PC-9 (cell line): ENCODE results near the gene PITRM1.

Experiments used
- EZH2 ChIP-seq: fragments of 200-600 bp; sonication (generic); IDR thresholded peaks from 2 replicates; pipeline ENCODE4 v1.8.0; 2017; ENCODE audit warnings: antibody characterized with exemption, low read depth
- TF ChIP-seq, protein P1 (sequence below): fragments of 200-600 bp; sonication (generic); conservative IDR thresholded peaks from 2 replicates; pipeline ENCODE4 v1.6.1; 2017; ENCODE audit warnings: mixed run types, antibody characterized with exemption, mild to moderate bottlenecking, moderate library complexity

DNA sequence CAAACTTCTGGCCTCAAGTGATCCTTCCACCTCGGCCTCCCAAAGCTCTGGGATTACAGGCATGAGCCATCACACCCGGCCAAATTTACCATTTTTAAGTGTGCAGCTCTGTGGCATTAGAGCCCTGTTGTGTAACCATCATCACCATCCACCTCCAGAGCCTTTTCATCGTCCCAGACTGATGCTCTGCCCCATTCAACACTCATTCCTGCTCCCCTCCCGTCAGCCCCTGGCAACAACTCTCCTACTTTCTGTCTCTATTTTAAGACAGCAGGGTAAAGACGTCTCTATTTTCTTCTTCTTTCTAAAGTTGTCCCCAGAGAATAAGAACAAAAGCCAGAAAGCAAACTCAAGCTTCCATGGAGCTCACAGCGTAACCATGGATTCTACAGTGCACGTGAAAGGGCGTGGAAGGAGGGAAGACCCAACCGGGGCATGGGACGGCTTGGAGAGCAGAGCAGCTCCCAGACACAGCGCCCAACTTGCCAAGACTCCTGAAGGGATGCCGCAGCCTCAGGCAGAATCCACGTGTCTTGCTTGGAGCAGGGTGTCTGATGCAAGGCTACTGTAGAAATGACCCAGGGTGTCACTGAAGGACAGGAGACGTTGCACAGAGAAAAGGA, 42.7 kb upstream of the PITRM1 start:
- TF ChIP-seq, protein P1, sequence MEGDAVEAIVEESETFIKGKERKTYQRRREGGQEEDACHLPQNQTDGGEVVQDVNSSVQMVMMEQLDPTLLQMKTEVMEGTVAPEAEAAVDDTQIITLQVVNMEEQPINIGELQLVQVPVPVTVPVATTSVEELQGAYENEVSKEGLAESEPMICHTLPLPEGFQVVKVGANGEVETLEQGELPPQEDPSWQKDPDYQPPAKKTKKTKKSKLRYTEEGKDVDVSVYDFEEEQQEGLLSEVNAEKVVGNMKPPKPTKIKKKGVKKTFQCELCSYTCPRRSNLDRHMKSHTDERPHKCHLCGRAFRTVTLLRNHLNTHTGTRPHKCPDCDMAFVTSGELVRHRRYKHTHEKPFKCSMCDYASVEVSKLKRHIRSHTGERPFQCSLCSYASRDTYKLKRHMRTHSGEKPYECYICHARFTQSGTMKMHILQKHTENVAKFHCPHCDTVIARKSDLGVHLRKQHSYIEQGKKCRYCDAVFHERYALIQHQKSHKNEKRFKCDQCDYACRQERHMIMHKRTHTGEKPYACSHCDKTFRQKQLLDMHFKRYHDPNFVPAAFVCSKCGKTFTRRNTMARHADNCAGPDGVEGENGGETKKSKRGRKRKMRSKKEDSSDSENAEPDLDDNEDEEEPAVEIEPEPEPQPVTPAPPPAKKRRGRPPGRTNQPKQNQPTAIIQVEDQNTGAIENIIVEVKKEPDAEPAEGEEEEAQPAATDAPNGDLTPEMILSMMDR = no peak
- no peak for TF ChIP-seq EZH2
